Activated CD4-positive, alpha-beta T cell treated with anti-CD3 and anti-CD28 coated beads for 36 hours (primary cell): Measurements from ENCODE around the gene BAX. TPM values are rescaled to one million over a fixed set of nuclear protein-coding genes. Genes with fewer than 3 reads are reported as not detected.

Experiments used
- ATAC-seq: fragments of 200-7000 bp; cut with Tn5 transposase; one replicate; pipeline ENCODE4 v1.10.0; 2021; ENCODE audit warnings: mild to moderate bottlenecking, moderate library complexity
- CTCF ChIA-PET: fragments of 350-600 bp; sonication (Branson Sonifier 250); formaldehyde crosslinking; loops from one replicate; lab custom pipeline; 2021; ENCODE audit warnings: antibody characterized with exemption; lab: Charles Lee
- POLR2A ChIA-PET: fragments of 350-600 bp; sonication (Branson Sonifier 250); formaldehyde crosslinking; loops from one replicate; lab custom pipeline; 2021; ENCODE audit warnings: antibody characterized with exemption, inconsistent platforms; lab: Charles Lee
- DNase-seq: peaks from one replicate; pipeline ENCODE4 v3.0.0-alpha.2; 2020
- H3K27ac Mint-ChIP-seq: one replicate; pipeline ENCODE4 v1.8.0; 2021; ENCODE audit warnings: mixed read lengths
- H3K27me3 Mint-ChIP-seq: one replicate; pipeline ENCODE4 v1.8.0; 2021; ENCODE audit warnings: mixed read lengths
- H3K36me3 Mint-ChIP-seq: one replicate; pipeline ENCODE4 v1.8.0; 2021; ENCODE audit warnings: low read depth, mixed read lengths
- H3K4me1 Mint-ChIP-seq: one replicate; pipeline ENCODE4 v1.8.0; 2021; ENCODE audit warnings: mixed read lengths
- H3K4me3 Mint-ChIP-seq: one replicate; pipeline ENCODE4 v1.8.0; 2021; ENCODE audit warnings: mild to moderate bottlenecking, moderate library complexity, mixed read lengths
- H3K9me3 Mint-ChIP-seq: one replicate; pipeline ENCODE4 v1.8.0; 2021; ENCODE audit warnings: low read depth, mixed read lengths
- intact Hi-C, 2 experiments: fragments of 100-400 bp; cut with DNase I in 1 of 2; cut with micrococcal nuclease in 1 of 2; formaldehyde crosslinking; loops; one replicate each; pipeline versions ENCODE4 v1.14.2 to v1.15.1; 2022 to 2024; cut with DNase I, micrococcal nuclease
- total RNA-seq, 2 experiments: library from RNA; stranded (reverse); gene quantifications; one replicate each; pipeline ENCODE4 v1.2.3, GENCODE V29; 2021

Gene BAX
- total RNA-seq, 2 experiments from 2014 or later, result 128 to 143 TPM

DNA sequence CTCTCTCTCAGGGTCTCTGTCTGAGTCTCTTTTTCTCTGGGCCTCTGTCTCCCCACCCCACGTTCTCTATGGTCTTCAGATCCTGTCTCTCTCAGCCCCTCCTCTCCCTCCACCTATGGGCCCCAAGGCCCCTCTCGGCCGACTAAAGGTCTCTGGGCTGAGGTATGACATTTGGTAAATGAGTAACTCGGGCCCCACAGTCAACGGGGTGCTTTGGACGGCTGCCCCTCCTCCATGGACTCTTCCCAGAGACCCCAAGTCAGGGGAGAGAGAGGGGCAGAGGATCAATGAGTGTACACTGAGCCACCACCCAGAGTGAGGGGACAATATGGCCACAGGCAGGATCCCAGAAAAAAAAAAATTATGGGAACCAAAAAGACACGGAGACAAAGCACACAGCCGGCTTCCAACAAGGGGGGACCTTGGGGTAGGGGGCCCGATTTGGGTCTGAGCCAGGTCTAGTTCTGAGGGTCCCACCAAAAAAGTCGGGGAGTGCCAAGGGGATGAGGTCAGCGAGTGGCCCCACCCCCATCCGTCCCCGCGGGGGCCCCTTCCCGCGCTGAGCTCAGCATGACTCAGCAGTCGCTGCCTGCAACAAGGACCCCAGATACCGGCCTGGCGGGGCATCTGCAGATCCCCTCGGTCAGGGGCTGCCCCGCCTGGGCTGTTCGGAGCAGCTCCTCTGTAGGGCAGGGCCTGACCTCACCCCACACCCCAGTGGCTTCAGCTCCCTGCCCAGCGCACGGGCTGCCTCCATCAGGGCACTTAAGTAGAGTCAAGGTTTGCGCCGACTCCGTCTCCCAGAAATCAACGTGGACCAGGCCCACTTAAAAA is 8.9 kb downstream of the BAX start:
- Mint-ChIP-seq H3K27ac (peak overlapping the region; percentile 90), H3K4me1 (peaks cover 60% of the 10 kb centered on the region), H3K27me3 (no peaks in the 10 kb centered on the region), H3K4me3 (peak overlapping the region; percentile 86), H3K9me3 (peaks cover 3% of the 10 kb centered on the region), H3K36me3 (peaks cover 51% of the 10 kb centered on the region)
- POLR2A ChIA-PET, result interaction anchor here (0.7 to 1.1 kb wide), 3 partner anchors 9 to 52 kb away, joined by 4 to 12 read pairs (median 10); partner anchors contain the start of genes BAX, GYS1 and RUVBL2
- peak; percentile 87 for DNase-seq
- intact Hi-C loops, result loop anchor here (2.0 to 10.0 kb wide), 7 partner anchors 29 to 469 kb away; partner anchors contain the start of genes DBP (in 1 of the 2), DHDH (in 1 of the 2), GYS1 (in 1 of the 2) and HSD17B14 (in 1 of the 2)
- peak; percentile 17 for ATAC-seq
- CTCF ChIA-PET, result interaction anchor here (0.6 to 1.1 kb wide), 3 partner anchors 9 to 121 kb away, joined by 3 to 6 read pairs (median 4); partner anchors contain the start of genes BAX, GYS1 and RUVBL2

DNA sequence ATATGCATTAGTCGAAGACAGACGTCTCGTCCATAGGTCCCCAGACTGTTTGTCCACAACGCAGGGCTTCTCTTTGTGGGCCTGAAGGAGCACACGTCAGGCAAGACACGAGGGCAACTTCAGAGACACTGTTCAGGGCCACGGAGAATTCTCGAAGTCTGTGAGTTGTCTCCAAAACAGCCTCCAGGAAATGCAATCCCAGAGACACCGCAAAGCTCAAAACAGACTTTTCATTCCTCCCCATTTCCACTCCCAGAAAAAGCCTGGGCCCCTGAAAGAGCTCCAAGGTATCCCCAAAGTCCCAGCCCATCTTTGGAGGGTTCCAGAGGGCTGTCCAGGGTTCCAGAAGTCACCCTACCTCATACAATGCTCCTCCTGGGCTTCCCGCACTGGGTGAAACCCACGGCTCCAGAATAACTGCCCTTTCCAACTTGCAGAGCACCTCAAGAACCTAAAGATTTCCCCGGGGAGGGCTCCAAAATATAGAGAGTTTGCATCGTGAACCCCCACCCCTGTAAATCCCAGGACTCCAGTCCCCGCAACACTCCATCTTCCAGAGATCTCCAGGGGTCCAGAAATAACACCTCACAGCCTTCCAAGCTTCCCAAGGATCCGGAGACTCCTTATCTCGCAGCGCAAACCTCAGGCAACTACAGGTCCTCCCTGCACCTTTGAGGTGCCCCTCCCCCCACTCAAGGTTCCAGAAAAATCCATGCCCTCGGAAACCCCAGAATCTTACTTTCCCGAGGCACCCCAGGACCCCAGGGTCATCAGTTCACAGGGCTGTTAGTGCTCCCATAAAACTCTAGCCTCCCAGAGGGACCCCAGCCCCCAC is 9.7 kb downstream of the BAX start:
- Mint-ChIP-seq H3K9me3 (peaks cover 3% of the 10 kb centered on the region), H3K4me1 (peaks cover 57% of the 10 kb centered on the region), H3K27me3 (no peaks in the 10 kb centered on the region), H3K27ac (peak overlapping the region; percentile 90), H3K36me3 (peaks cover 50% of the 10 kb centered on the region), H3K4me3 (peak overlapping the region; percentile 86)
- POLR2A ChIA-PET, result interaction anchor here (0.6 to 1.1 kb wide), 4 partner anchors 10 to 53 kb away, joined by 4 to 12 read pairs (median 7); partner anchors contain the start of genes BAX, GYS1 and RUVBL2
- CTCF ChIA-PET, result interaction anchor here (0.7 to 2.0 kb wide), 4 partner anchors 9 to 153 kb away, joined by 3 to 11 read pairs (median 5); partner anchors contain the start of genes BAX, BCAT2, GYS1 and RUVBL2
- intact Hi-C loops, result loop anchor here (1.0 to 10.0 kb wide), 16 partner anchors 10 to 495 kb away; partner anchors contain the start of genes DBP (in 2 of the 2), DHDH (in 2 of the 2), GYS1 (in 2 of the 2) and NUCB1 (in 2 of the 2)
- DNase-seq (no peak), ATAC-seq (no peak)

GRCh38 chr19:48965040-48965805 is 10.5 kb downstream of the BAX start, which contains the start of gene FTL:
FTL (plus strand) TSS chr19:48965309; CDS start chr19:48965508, 199 bp downstream.
- DNase-seq, result peak; percentile 95
- ChIA-PET CTCF (interaction anchor here (0.7 to 2.4 kb wide), 4 partner anchors 10 to 154 kb away, joined by 3 to 12 read pairs (median 8); partner anchors contain the start of genes BAX, BCAT2, GYS1 and RUVBL2), POLR2A (interaction anchor here (0.6 kb wide), 1 partner anchor 36 kb away, joined by 4 read pairs; no protein-coding TSS in a partner anchor)
- peak; percentile 79 for ATAC-seq
- intact Hi-C loops, result loop anchor here (1.0 to 10.0 kb wide), 16 partner anchors 11 to 496 kb away; partner anchors contain the start of genes DBP (in 2 of the 2), DHDH (in 2 of the 2), GYS1 (in 2 of the 2) and NUCB1 (in 2 of the 2)
- H3K27ac Mint-ChIP-seq, result peak within 1 kb of the TSS; percentile 90
- peaks cover 3% of the 10 kb centered on the region for H3K9me3 Mint-ChIP-seq
- H3K27me3 Mint-ChIP-seq, result no peaks in the 10 kb centered on the region
- peaks cover 55% of the 10 kb centered on the region for H3K36me3 Mint-ChIP-seq
- peaks cover 53% of the 10 kb centered on the region for H3K4me1 Mint-ChIP-seq
- peak within 1 kb of the TSS; percentile 86 for H3K4me3 Mint-ChIP-seq

GRCh38 chr19:48965806-48966540 is 11.3 kb downstream of the BAX start:
- intact Hi-C loops, result loop anchor here (1.0 to 10.0 kb wide), 16 partner anchors 12 to 497 kb away; partner anchors contain the start of genes DBP (in 2 of the 2), DHDH (in 2 of the 2), GYS1 (in 2 of the 2) and NUCB1 (in 2 of the 2)
- CTCF ChIA-PET, result interaction anchor here (0.6 to 2.4 kb wide), 6 partner anchors 13 to 121 kb away, joined by 3 to 12 read pairs (median 4); partner anchors contain the start of genes GYS1 and RUVBL2
- Mint-ChIP-seq H3K27ac (peak overlapping the region; percentile 90), H3K4me1 (peaks cover 52% of the 10 kb centered on the region), H3K36me3 (peaks cover 55% of the 10 kb centered on the region), H3K9me3 (peaks cover 3% of the 10 kb centered on the region), H3K27me3 (no peaks in the 10 kb centered on the region), H3K4me3 (peak overlapping the region; percentile 86)
- POLR2A ChIA-PET, result interaction anchor here (0.8 kb wide), 1 partner anchor 12 kb away, joined by 4 read pairs; the partner anchor contains the start of gene BAX
- ATAC-seq (peak; percentile 54), DNase-seq (peak; percentile 95)

DNA sequence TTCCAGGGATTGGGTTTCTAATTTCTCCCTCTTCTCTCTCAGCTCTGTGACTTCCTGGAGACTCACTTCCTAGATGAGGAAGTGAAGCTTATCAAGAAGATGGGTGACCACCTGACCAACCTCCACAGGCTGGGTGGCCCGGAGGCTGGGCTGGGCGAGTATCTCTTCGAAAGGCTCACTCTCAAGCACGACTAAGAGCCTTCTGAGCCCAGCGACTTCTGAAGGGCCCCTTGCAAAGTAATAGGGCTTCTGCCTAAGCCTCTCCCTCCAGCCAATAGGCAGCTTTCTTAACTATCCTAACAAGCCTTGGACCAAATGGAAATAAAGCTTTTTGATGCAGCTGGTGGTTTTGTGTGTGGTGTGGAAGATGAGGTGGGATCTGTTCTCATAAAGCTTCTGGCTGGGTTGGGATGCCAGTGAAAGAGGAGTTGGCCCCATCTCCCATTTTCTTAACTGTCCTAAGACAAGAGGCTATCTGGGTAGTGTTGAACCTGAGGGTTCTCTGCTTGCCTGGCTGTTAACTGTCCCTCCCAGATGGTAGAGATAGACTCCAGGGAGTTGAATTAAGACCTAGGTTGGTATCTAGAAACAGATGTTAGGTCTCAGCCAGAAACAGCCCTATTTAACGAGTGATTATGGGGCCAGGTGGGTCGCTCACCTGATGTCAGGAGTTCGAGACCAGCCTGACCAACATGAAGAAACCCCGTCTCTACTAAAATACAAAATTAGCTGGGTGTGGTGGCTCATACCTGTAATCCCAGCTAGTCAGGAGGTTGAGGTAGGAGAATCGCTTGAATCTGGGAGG is 12.1 kb downstream of the BAX start:
- DNase-seq, result no peak
- ChIA-PET POLR2A (interaction anchor here (0.8 to 1.0 kb wide), 2 partner anchors 13 to 66 kb away, joined by 4 to 5 read pairs; partner anchors contain the start of genes BAX and NUCB1), CTCF (interaction anchor here (0.6 to 2.4 kb wide), 9 partner anchors 12 to 157 kb away, joined by 3 to 12 read pairs (median 4); partner anchors contain the start of genes GYS1 and RUVBL2)
- peaks cover 49% of the 10 kb centered on the region for H3K4me1 Mint-ChIP-seq
- H3K4me3 Mint-ChIP-seq, result peak overlapping the region; percentile 86
- peaks cover 51% of the 10 kb centered on the region for H3K36me3 Mint-ChIP-seq
- H3K27me3 Mint-ChIP-seq, result no peaks in the 10 kb centered on the region
- H3K9me3 Mint-ChIP-seq, result peaks cover 3% of the 10 kb centered on the region
- ATAC-seq, result no peak
- intact Hi-C loops, result loop anchor here (5.0 to 10.0 kb wide), 4 partner anchors 34 to 472 kb away; partner anchors contain the start of genes DBP (in 2 of the 2) and DHDH (in 1 of the 2)
- peak overlapping the region; percentile 90 for H3K27ac Mint-ChIP-seq

DNA sequence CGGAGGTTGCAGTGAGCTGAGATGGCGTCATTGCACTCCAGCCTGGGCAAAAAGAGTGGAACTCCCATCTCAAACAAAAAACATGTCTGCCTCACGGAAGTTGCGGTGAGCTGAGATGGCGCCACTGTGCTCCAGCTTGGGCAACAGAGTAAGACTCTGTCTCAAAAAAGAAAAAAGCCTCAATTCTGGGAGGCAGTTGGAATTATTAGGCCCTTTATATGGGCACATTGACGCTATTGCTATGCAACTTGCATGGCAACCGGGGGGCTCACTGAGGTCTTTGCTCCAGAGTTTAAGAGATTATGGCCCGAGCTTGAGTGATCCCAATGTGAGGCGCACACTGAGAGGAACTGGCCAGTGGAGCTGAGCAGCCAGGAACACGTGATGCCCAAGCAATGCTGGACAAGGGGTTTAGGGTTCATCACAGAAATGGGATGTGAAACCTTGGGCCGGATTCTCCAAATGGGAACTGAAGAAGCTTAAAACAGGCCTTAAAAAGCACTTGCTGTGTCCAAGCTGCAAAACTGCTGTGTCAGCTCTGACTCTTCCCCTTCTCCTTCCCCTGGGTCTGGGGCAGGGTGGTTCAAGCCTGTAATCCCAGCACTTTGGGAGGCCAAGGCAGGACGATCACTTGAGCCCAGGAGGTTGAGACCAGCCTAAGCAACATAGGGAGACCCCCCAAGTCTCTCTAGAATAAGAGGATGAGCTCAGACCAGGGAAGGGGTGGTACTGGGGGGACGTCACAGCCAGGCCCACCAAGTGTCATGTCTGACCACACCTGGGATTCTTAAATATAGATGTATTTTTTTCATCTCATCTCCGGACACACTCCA is 12.9 kb downstream of the BAX start:
- ATAC-seq (no peak), DNase-seq (no peak)
- Mint-ChIP-seq H3K4me1 (peaks cover 41% of the 10 kb centered on the region), H3K27ac (no peak overlapping the region), H3K27me3 (no peaks in the 10 kb centered on the region), H3K36me3 (peaks cover 49% of the 10 kb centered on the region), H3K4me3 (peak overlapping the region; percentile 86), H3K9me3 (peaks cover 3% of the 10 kb centered on the region)
- ChIA-PET CTCF (interaction anchor here (0.6 to 2.4 kb wide), 7 partner anchors 16 to 158 kb away, joined by 3 to 12 read pairs (median 3); partner anchors contain the start of genes GYS1 and RUVBL2), POLR2A (interaction anchor here (0.6 to 1.2 kb wide), 3 partner anchors 8 to 172 kb away, joined by 3 to 7 read pairs (median 5); partner anchors contain the start of gene NUCB1)
- intact Hi-C loops, result loop anchor here (5.0 to 10.0 kb wide), 4 partner anchors 35 to 473 kb away; partner anchors contain the start of genes DBP (in 2 of the 2) and DHDH (in 1 of the 2)

DNA sequence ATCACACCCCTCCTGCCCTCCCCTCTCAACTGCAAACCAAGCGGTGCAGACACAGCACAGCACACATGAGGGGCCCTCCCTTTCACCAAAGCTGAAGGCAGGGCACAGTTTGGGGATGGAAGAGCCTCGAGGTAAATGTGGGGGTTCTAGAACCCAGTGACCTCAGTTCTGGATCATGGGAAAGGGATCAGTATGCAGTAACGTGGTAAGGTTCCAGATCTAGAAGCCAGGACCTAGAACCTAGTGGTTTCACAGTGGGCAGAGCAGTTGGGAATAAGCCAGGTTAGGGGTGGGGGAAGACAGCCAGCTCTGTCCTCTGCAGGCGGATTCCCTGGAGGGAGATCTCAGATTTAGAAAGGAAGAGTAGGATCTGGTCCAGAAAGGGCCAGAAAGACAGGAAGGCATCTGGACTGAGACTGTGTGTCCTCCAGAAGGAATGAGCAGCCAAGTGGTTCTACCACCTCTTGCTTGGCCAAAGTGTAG is 13.5 kb downstream of the BAX start:
- ATAC-seq, result no peak
- POLR2A ChIA-PET, result interaction anchor here (1.2 kb wide), 1 partner anchor 173 kb away, joined by 3 read pairs; no protein-coding TSS in a partner anchor

More for the DNA sequence above, 13.5 kb downstream of the BAX start:
- no peak overlapping the region for H3K4me3 Mint-ChIP-seq
- no peak for DNase-seq
- no peak overlapping the region for H3K27ac Mint-ChIP-seq
- H3K4me1 Mint-ChIP-seq, result peaks cover 34% of the 10 kb centered on the region
- H3K27me3 Mint-ChIP-seq, result no peaks in the 10 kb centered on the region
- peaks cover 52% of the 10 kb centered on the region for H3K36me3 Mint-ChIP-seq
- intact Hi-C loops, result loop anchor here (5.0 to 10.0 kb wide), 4 partner anchors 36 to 473 kb away; partner anchors contain the start of genes DBP (in 2 of the 2) and DHDH (in 1 of the 2)
- H3K9me3 Mint-ChIP-seq, result peaks cover 3% of the 10 kb centered on the region
- CTCF ChIA-PET, result interaction anchor here (0.6 to 1.2 kb wide), 3 partner anchors 16 to 51 kb away, joined by 3 to 5 read pairs (median 3); partner anchors contain the start of genes GYS1 and RUVBL2
